Superior temporal gyrus (tissue), 1 donor: ENCODE data around the gene LRRK2.
A peak's percentile ranks its signal among the peaks of the same experiment; 100 is the strongest.
"Not testable (repeated sequence)": the region's sequence is repeated elsewhere in the genome, so short reads cannot be mapped to it uniquely, and the experiment has no call there.

Experiments
- DNase-seq: peaks from one replicate; pipeline ENCODE4 v3.0.0-alpha.2; 2016; ENCODE audit errors: extremely low spot score

The LRRK2 gene

DNA sequence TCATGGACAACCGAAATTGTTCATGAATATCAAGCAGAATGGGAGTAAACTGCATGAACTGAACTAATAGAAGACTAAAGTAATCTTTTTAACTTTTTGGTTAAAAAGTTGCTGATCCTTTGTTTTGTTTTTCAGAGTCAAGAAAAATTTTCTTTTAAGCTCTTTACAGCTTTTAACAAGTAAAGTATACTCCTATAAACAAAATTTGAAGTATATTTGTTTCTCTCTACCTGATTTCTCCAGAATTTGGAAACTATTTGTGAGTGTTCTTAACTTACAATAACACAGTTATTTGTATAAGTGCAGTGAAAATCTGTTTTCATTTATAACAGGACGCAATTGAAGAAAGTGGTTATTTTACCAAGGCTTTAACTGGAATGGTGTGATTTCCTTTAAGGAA lies 12.2 kb upstream of the LRRK2 start:
- DNase-seq, result no peak

DNA sequence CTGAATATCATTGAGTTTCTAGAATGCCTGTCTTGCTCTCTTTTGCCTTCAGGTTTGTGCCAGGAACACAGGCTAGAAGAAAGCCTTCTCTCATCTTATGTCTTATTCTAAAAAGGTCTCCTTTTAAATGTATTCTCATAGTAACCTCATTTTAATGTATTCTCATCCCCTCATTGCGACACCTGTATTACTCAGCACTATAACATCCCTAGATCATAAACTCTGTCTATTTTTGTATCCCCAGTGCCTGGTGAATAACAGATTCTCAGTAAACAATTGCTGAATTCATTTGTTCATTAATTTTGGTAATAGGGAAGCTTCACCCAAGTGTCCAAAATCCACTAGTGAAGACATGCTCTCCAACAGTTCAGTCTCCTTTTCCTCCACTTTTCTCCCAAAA lies 8.8 kb upstream of the LRRK2 start:
- DNase-seq, result no peak

- DNase-seq, result no peak
Measured at GRCh38 chr12:40216516-40217288, 8.1 kb upstream of the LRRK2 start.

DNA sequence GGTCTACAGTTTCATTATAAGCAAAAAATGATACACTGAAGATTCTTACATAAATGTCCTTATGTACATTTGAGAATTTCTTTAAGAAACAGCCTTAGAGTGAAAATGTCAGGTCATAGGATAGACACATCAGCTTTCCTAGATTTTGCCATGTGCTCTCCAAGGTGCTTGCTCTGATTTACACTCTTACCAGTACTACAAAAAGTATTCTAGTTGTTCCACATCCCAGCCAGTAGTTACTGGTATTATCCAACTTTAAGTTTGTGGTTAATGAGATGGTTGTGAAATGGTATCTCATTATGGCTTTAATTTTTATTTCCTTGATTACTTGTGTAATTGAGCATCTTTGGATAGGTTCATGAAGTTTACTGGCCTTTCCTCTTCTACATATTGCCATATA lies 5.0 kb upstream of the LRRK2 start:
- no peak for DNase-seq

- DNase-seq, result no peak
Measured at GRCh38 chr12:40222247-40222646, 2.5 kb upstream of the LRRK2 start.

GRCh38 chr12:40223646-40224045 lies 1.2 kb upstream of the LRRK2 start:
- DNase-seq, result peak; percentile 33

- DNase-seq, result peak; percentile 61
Measured at GRCh38 chr12:40225337-40225983, 663 bp downstream of the LRRK2 start.

GRCh38 chr12:40225984-40226602 lies 1.3 kb downstream of the LRRK2 start:
- DNase-seq, result peak; percentile 70

DNA sequence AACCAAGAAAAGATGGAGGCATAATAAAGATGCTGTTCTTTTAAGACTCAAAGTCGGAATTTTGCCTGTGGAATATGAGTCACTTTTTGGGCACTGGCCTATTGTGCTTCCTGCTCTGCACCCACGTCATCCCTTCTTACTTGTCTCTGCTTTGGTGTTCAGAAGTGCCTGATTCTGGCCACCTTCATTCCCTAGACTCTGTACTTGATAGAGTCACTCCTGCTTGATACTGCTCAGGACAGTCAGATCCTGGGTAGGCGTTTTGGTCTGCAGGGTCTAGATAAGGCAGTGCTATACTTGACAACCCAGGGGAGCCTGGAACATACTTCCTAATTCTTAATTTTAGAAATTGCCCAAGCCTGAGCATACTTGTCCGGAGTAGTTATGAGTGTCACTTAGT lies 1.9 kb downstream of the LRRK2 start:
- no peak for DNase-seq

GRCh38 chr12:40227447-40227846 lies 2.6 kb downstream of the LRRK2 start:
- no peak for DNase-seq

- peak; percentile 55 for DNase-seq
Measured at GRCh38 chr12:40228727-40229126, 3.9 kb downstream of the LRRK2 start.

DNA sequence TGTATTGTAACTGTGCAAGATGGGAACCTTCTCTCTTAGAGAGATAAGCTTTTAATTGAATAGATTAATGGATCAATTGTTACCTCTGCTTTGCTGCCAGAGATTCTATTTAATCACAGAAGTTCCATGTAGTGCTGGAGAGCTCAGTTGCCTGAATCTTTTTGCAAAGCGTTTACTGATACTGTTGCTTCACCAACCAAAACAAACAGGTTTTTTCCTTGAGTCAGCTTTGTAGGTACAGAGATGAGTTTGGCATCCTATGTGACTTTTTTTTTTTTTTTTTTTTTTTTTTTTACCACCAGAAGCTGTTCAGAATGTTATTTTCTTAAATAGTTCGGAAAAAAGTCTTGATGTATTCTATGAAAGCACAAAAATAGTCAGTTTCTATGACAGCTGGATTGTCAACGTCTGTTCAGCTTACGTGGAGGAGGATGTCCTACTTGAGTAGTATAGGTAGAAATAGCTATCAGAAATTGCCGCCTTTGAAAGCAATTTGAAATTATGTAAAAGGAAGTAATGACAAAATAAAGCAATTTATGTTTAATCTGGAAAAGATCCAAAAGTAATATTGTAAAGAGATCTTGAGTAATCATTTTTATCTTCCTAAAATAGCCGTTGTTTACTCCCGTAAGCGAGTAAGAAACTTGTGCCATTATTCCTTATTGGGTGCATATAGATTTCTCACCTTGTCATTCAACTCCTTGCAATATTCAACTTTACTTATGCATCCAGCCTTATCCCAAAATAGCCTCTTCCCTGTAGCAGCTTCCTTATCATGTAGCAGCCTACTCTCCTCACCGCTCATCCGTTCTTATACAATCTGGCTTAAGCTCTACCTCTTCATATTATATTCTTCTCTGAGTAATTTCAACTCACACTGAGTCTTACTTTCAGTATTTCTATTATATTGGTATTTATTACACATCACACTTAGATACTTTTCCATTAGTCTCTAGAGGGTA lies 5.2 kb downstream of the LRRK2 start:
- DNase-seq, result peak; percentile 53

- no peak for DNase-seq
Measured at GRCh38 chr12:40232602-40233001, 7.8 kb downstream of the LRRK2 start.

- DNase-seq, result no peak
Measured at GRCh38 chr12:40233741-40234367, 9.1 kb downstream of the LRRK2 start.

DNA sequence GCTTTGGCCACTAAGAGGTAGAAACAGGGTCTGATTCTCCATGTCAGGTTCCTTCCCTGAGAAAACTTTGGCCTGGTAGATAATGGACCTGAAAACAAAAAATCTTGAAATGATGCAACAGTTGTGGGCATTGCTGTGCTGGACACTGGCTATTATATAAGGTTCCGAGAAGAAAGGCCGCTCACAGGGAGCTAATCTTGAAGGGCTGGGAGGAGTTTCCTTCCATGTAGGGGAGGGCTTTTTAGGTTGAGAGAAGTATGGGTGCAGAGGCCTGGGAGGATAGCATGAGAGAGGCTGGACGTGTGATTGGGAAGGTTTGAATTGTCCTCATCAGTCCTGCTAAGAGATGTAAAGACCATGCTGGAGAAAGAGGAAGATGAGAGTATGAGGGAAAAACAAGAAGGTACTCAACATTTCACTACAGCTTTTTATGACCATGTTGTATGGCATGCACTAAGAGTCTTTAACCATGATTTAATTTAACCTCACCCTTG lies 11.6 kb downstream of the LRRK2 start:
- DNase-seq, result no peak

DNA sequence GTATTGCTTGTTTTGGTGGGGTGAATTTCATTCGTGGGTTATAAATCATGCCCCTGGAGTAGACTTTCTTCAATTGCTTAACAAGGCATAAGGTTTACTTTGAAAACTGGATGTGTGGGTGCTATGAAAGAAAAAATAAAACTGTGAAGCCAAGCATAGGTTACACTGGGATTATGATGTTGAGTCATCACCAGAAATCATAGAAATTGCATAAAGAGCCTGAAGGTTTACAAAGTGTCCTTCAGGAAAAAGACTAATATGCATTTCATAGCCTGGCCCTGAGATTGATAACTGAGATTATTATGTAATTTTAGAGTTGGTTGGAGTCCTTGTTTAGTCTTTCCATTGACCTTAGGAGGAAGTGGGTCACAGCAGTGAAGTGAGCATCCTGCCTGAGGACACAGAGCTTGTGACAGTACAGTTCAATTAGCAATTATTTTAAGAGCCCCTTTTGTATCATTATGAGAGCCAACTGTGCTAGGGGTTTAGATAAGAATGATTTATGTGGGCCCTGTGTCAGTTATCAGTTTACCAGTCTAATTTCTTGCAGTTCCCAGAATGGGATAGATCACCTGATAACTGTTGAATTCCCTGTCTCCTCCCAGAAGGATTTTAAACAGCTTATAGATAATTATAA lies 13.6 kb downstream of the LRRK2 start:
- peak; percentile 52 for DNase-seq

DNA sequence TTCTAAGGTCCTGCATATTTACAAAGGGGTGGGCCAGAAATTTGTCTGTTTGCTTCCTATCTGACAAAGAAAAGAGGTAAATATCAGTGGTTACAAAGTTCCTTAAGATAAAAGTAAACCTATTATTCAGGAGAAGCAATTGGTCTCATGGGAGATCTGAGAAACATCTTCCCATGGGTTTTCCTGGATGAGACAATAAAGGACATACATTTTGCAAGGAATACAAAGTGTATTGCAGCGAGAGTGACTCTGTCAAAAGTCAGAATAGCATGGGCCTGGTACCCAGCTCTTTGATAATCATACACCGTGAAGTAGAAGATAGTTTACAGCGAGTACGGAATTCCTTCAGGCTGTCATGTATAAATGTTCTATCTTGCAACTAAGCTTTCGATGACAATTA lies 14.2 kb downstream of the LRRK2 start:
- no peak for DNase-seq

GRCh38 chr12:40240779-40241178 lies 16.0 kb downstream of the LRRK2 start:
- DNase-seq, result no peak

DNA sequence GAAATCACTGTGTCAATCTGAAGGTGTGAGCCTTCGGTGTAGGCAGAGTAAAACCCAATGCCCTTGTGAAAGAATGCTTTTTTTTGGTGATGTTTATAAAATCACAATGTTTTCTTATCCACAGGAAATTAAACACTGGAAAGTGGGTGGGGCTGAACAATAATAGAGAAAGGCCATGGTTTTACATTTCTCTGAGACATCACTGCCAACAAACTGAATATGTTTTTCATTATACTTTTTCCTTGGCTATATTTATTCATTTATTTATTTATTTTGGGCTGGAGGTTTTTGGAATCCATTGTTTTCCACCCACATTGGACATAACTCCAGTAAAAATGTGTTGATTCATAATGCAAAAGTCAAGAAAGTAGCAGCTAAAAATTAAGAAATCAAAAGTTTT lies 16.9 kb downstream of the LRRK2 start:
- no peak for DNase-seq

DNA sequence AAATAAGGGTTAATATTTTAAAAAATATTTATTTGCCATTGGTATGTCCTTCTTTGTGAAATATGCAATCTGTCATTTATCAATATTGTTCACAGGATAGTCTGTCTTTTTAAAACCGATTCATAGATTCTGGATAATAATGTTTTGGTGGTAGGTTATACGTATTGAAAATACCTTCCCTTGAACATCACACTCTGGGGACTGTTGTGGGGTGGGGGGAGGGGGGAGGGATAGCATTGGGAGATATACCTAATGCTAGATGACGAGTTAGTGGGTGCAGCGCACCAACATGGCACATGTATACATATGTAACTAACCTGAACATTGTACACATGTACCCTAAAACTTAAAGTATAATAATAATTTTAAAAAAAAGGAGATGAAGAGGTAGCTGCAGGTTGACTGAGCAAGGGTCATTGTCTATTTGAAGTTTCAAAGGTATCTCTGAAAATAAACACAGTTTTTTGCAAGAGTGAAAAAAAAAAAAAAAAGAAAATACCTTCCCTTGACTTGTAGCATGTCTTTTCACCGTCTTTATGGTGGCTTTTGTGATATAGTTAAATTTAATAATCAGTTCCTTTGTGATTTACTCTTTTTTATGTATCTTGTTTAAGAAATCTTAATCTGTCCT lies 19.8 kb downstream of the LRRK2 start:
- DNase-seq, result not testable (repeated sequence)
